Measurements from ENCODE around the gene UBR2.
"Not testable (repeated sequence)": the region's sequence is repeated elsewhere in the genome, so short reads cannot be mapped to it uniquely, and the experiment has no call there.

Gene UBR2

GRCh38 chr6:42569102-42570028 lies 5.5 kb downstream of the UBR2 start:
- H3K4me1 ChIP-seq (ENCODE audit: control insufficient read depth, insufficient read depth, low read length, unreplicated experiment): peaks cover 19% of the 10 kb centered on the region
- H3K36me3 ChIP-seq (ENCODE audit: insufficient read depth, low read length): peaks cover 4% of the 10 kb centered on the region; the same call in 1 of the 2 replicates
- H3K27ac ChIP-seq (ENCODE audit: low read depth, low read length): peak overlapping the region; percentile 94
- H3K4me3 ChIP-seq (ENCODE audit: low read depth, low read length): peak overlapping the region; percentile 46
- peak overlapping the region; percentile 32 for H2AFZ ChIP-seq (ENCODE audit: low read length, unreplicated experiment)
- no peaks in the 10 kb centered on the region for H3K27me3 ChIP-seq (ENCODE audit: insufficient read depth, low read length)
- peaks cover 82% of the 10 kb centered on the region for H3K79me2 ChIP-seq (ENCODE audit: control insufficient read depth, insufficient read depth, low read length, unreplicated experiment)

GRCh38 chr6:42571611-42572342 lies 7.9 kb downstream of the UBR2 start:
- no peak overlapping the region for H2AFZ ChIP-seq (ENCODE audit: low read length, unreplicated experiment)
- H3K27ac ChIP-seq (ENCODE audit: low read depth, low read length): no peak overlapping the region; the same call in 1 of the 2 replicates
- H3K27me3 ChIP-seq (ENCODE audit: insufficient read depth, low read length): no peaks in the 10 kb centered on the region
- peaks cover 19% of the 10 kb centered on the region for H3K4me1 ChIP-seq (ENCODE audit: control insufficient read depth, insufficient read depth, low read length, unreplicated experiment)
- peak overlapping the region; percentile 66 for H3K4me3 ChIP-seq (ENCODE audit: low read depth, low read length)
- H3K36me3 ChIP-seq (ENCODE audit: insufficient read depth, low read length): peaks cover 4% of the 10 kb centered on the region; the same call in 1 of the 2 replicates
- peaks cover 66% of the 10 kb centered on the region for H3K79me2 ChIP-seq (ENCODE audit: control insufficient read depth, insufficient read depth, low read length, unreplicated experiment)

- peaks cover 4% of the 10 kb centered on the region; the same call in 1 of the 2 replicates for H3K36me3 ChIP-seq (ENCODE audit: insufficient read depth, low read length)
- H3K27me3 ChIP-seq (ENCODE audit: insufficient read depth, low read length): no peaks in the 10 kb centered on the region
- peaks cover 19% of the 10 kb centered on the region for H3K4me1 ChIP-seq (ENCODE audit: control insufficient read depth, insufficient read depth, low read length, unreplicated experiment)
- peaks cover 64% of the 10 kb centered on the region for H3K79me2 ChIP-seq (ENCODE audit: control insufficient read depth, insufficient read depth, low read length, unreplicated experiment)
- H2AFZ ChIP-seq (ENCODE audit: low read length, unreplicated experiment): no peak overlapping the region
- no peak overlapping the region for H3K27ac ChIP-seq (ENCODE audit: low read depth, low read length)
- H3K4me3 ChIP-seq (ENCODE audit: low read depth, low read length): peak overlapping the region; percentile 66; the same call in 1 of the 2 replicates
These were observed 8.7 kb downstream of the UBR2 start for GRCh38 chr6:42572523-42572922.

- peaks cover 49% of the 10 kb centered on the region for H3K79me2 ChIP-seq (ENCODE audit: control insufficient read depth, insufficient read depth, low read length, unreplicated experiment)
- H3K4me1 ChIP-seq (ENCODE audit: control insufficient read depth, insufficient read depth, low read length, unreplicated experiment); H3K4me3 ChIP-seq (ENCODE audit: low read depth, low read length); H3K36me3 ChIP-seq (ENCODE audit: insufficient read depth, low read length); H2AFZ ChIP-seq (ENCODE audit: low read length, unreplicated experiment); H3K27ac ChIP-seq (ENCODE audit: low read depth, low read length); H3K27me3 ChIP-seq (ENCODE audit: insufficient read depth, low read length): not testable (repeated sequence)
These were observed 12.7 kb downstream of the UBR2 start for GRCh38 chr6:42576538-42576937.

- Histone ChIP-seq H2AFZ (ENCODE audit: low read length, unreplicated experiment) (no peak overlapping the region), H3K27me3 (ENCODE audit: insufficient read depth, low read length) (no peaks in the 10 kb centered on the region), H3K4me3 (ENCODE audit: low read depth, low read length) (no peak overlapping the region), H3K79me2 (ENCODE audit: control insufficient read depth, insufficient read depth, low read length, unreplicated experiment) (peaks cover 4% of the 10 kb centered on the region), H3K4me1 (ENCODE audit: control insufficient read depth, insufficient read depth, low read length, unreplicated experiment) (no peaks in the 10 kb centered on the region), H3K27ac (ENCODE audit: low read depth, low read length) (no peak overlapping the region), H3K36me3 (ENCODE audit: insufficient read depth, low read length) (peaks cover 32% of the 10 kb centered on the region)
These were observed 34.5 kb downstream of the UBR2 start for GRCh38 chr6:42598300-42598699.

GRCh38 chr6:42599558-42599957 lies 35.7 kb downstream of the UBR2 start:
- H3K4me3 ChIP-seq (ENCODE audit: low read depth, low read length): no peak overlapping the region
- H3K27ac ChIP-seq (ENCODE audit: low read depth, low read length): no peak overlapping the region
- no peaks in the 10 kb centered on the region for H3K4me1 ChIP-seq (ENCODE audit: control insufficient read depth, insufficient read depth, low read length, unreplicated experiment)
- no peak overlapping the region for H2AFZ ChIP-seq (ENCODE audit: low read length, unreplicated experiment)
- H3K27me3 ChIP-seq (ENCODE audit: insufficient read depth, low read length): no peaks in the 10 kb centered on the region
- H3K79me2 ChIP-seq (ENCODE audit: control insufficient read depth, insufficient read depth, low read length, unreplicated experiment): no peaks in the 10 kb centered on the region
- peaks cover 22% of the 10 kb centered on the region for H3K36me3 ChIP-seq (ENCODE audit: insufficient read depth, low read length)

GRCh38 chr6:42604150-42604549 lies 40.3 kb downstream of the UBR2 start:
- H3K27ac ChIP-seq (ENCODE audit: low read depth, low read length): no peak overlapping the region
- no peak overlapping the region for H3K4me3 ChIP-seq (ENCODE audit: low read depth, low read length)
- H3K4me1 ChIP-seq (ENCODE audit: control insufficient read depth, insufficient read depth, low read length, unreplicated experiment): no peaks in the 10 kb centered on the region
- no peaks in the 10 kb centered on the region for H3K79me2 ChIP-seq (ENCODE audit: control insufficient read depth, insufficient read depth, low read length, unreplicated experiment)
- H3K36me3 ChIP-seq (ENCODE audit: insufficient read depth, low read length): 0 out of 2 replicates have a peak, but pooled peaks cover 3% of the 10 kb centered on the region
- no peak overlapping the region for H2AFZ ChIP-seq (ENCODE audit: low read length, unreplicated experiment)
- H3K27me3 ChIP-seq (ENCODE audit: insufficient read depth, low read length): no peaks in the 10 kb centered on the region

- H3K36me3 ChIP-seq (ENCODE audit: insufficient read depth, low read length); H3K27me3 ChIP-seq (ENCODE audit: insufficient read depth, low read length): not testable (repeated sequence)
These were observed 40.9 kb downstream of the UBR2 start for GRCh38 chr6:42604699-42605098.

GRCh38 chr6:42610416-42610815 lies 46.6 kb downstream of the UBR2 start:
- no peaks in the 10 kb centered on the region for H3K27me3 ChIP-seq (ENCODE audit: insufficient read depth, low read length)
- peaks cover 5% of the 10 kb centered on the region; the same call in 1 of the 2 replicates for H3K36me3 ChIP-seq (ENCODE audit: insufficient read depth, low read length)
- H3K4me1 ChIP-seq (ENCODE audit: control insufficient read depth, insufficient read depth, low read length, unreplicated experiment): no peaks in the 10 kb centered on the region
- H2AFZ ChIP-seq (ENCODE audit: low read length, unreplicated experiment): no peak overlapping the region
- no peaks in the 10 kb centered on the region for H3K79me2 ChIP-seq (ENCODE audit: control insufficient read depth, insufficient read depth, low read length, unreplicated experiment)
- H3K27ac ChIP-seq (ENCODE audit: low read depth, low read length): no peak overlapping the region
- no peak overlapping the region for H3K4me3 ChIP-seq (ENCODE audit: low read depth, low read length)

More at GRCh38 chr6:42604699-42605098, 40.9 kb downstream of the UBR2 start:
- not testable (repeated sequence) for H3K79me2 ChIP-seq (ENCODE audit: control insufficient read depth, insufficient read depth, low read length, unreplicated experiment); H3K27ac ChIP-seq (ENCODE audit: low read depth, low read length); H2AFZ ChIP-seq (ENCODE audit: low read length, unreplicated experiment); H3K4me1 ChIP-seq (ENCODE audit: control insufficient read depth, insufficient read depth, low read length, unreplicated experiment); H3K4me3 ChIP-seq (ENCODE audit: low read depth, low read length)

GRCh38 chr6:42615518-42615917 lies 51.7 kb downstream of the UBR2 start:
- H3K4me1 ChIP-seq (ENCODE audit: control insufficient read depth, insufficient read depth, low read length, unreplicated experiment): no peaks in the 10 kb centered on the region
- H3K79me2 ChIP-seq (ENCODE audit: control insufficient read depth, insufficient read depth, low read length, unreplicated experiment): no peaks in the 10 kb centered on the region
- H3K27me3 ChIP-seq (ENCODE audit: insufficient read depth, low read length): no peaks in the 10 kb centered on the region
- peaks cover 17% of the 10 kb centered on the region for H3K36me3 ChIP-seq (ENCODE audit: insufficient read depth, low read length)
- H2AFZ ChIP-seq (ENCODE audit: low read length, unreplicated experiment): no peak overlapping the region
- no peak overlapping the region for H3K4me3 ChIP-seq (ENCODE audit: low read depth, low read length)
- no peak overlapping the region for H3K27ac ChIP-seq (ENCODE audit: low read depth, low read length)
